ENCODE measurements around the gene HAGH.

The HAGH gene

DNA sequence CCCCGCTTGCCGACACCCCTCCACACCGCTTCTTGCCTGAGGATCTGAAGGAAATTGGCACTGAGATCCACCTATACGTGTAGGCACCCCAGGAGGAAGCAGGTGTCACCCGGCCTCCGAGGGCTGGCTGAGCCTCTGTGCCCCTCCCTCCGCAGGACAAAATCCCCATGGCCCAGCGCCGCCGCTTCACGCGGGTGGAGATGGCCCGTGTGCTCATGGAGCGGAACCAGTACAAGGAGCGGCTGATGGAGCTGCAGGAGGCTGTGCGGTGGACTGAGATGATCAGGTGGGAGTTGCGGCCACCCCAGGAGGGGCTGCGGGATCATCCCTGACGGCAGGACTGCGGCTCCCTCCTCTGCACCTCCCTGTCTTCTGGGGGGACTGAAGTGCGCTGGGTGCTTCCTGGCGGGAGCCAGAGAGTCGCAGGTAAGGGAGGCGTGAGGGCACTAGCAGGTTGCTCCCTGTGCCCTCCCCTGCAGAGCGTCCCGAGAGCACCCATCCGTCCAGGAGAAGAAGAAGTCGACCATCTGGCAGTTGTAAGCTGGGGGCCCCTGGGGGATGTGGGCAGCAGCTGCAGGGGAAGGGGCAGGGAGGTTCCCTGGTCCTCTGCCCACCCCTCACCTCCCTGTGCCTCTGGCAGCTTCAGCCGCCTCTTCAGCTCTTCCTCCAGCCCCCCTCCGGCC is 64.3 kb downstream of the HAGH start:
- DNase-seq (ENCODE audit: low spot score) = no peak

GRCh38 chr16:1761751-1762150 is 64.9 kb downstream of the HAGH start:
- DNase-seq (ENCODE audit: low spot score) = no peak

DNA sequence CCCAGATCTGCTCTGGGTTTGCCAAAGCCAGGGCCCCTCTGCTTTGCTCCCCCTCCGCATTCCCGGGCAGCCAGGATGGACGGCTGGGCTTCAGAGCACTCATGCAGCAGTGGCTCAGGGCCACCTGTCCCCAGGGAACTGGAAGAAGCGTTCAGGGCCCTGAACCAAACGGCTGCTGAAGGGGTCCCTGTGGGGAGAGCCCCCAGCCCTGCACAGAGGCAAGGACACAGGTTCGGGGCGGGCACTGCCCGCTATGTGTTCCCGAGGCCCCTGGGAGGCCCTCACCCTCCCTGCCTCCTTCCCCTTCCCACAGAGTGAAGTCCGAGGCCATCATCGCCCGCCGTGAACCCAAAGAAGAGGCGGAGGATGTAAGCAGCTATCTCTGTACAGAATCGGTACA is 65.7 kb downstream of the HAGH start:
- DNase-seq (ENCODE audit: low spot score) = no peak

DNA sequence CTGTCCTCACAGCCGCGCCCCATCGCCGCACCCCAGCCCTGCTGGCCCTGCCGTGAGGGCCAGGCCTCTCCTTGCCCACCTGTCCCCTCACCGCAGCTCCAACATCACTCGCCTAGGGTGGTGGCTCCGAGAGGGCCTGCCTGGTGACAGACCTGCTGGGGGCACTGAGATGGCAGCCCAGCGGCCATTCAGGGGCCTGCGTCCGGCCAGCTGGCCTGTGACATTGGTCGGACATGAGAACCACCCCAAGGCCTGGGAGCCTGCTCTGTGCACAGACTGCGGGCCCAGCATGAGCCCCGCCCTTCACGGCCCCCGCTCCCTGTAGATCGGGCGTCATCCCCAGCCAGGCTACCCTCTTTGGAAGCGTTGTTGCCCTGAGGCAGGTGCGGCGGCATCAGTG is 67.1 kb downstream of the HAGH start:
- DNase-seq (ENCODE audit: low spot score) = no peak

GRCh38 chr16:1758923-1759322 is 67.7 kb downstream of the HAGH start:
- no peak for DNase-seq (ENCODE audit: low spot score)

GRCh38 chr16:1757714-1758461 is 68.7 kb downstream of the HAGH start:
- DNase-seq (ENCODE audit: low spot score) = peak; percentile 82
